Neural cell (in vitro differentiated cells): ENCODE data around the gene ABHD2. TPM values are rescaled to one million over a fixed set of nuclear protein-coding genes. Genes with fewer than 3 reads are reported as not detected.

Experiments used
- H2AFZ ChIP-seq: fragments of 200-600, 300-800 bp; sonication (generic), shearing (Covaris generic); 2 replicates; pipeline ENCODE4 v1.6.0; 2014; ENCODE audit warnings: low read depth, mild to moderate bottlenecking, antibody characterized with exemption, low read length, moderate library complexity
- H3F3A ChIP-seq: fragments of 200-600 bp; shearing (Covaris generic); 2 replicates; pipeline ENCODE4 v1.6.1; 2016; ENCODE audit warnings: mild to moderate bottlenecking, moderate library complexity, mixed read lengths, antibody characterized with exemption, low read length; ENCODE audit not compliant: insufficient read depth, poor library complexity, severe bottlenecking
- H3K27ac ChIP-seq: fragments of 200-600, 300-800 bp; sonication (generic), shearing (Covaris generic); 2 replicates; pipeline ENCODE4 v1.5.1; 2014; ENCODE audit warnings: mild to moderate bottlenecking, low read length, moderate library complexity
- H3K27me3 ChIP-seq: fragments of 300-800, 200-600 bp; sonication (generic), shearing (Covaris generic); 2 replicates; pipeline ENCODE4 v1.6.0; 2014; ENCODE audit warnings: mild to moderate bottlenecking, low read depth, low read length, moderate library complexity; ENCODE audit not compliant: insufficient read depth
- H3K36me3 ChIP-seq: fragments of 300-800, 200-600 bp; sonication (generic), shearing (Covaris generic); 2 replicates; pipeline ENCODE4 v1.5.1; 2014; ENCODE audit warnings: mild to moderate bottlenecking, antibody characterized with exemption, low read length, moderate library complexity; ENCODE audit not compliant: insufficient read depth
- H3K4me2 ChIP-seq: fragments of 300-800, 200-600 bp; sonication (generic), shearing (Covaris generic); 2 replicates; pipeline ENCODE4 v1.6.0; 2014; ENCODE audit warnings: mild to moderate bottlenecking, low read length
- H3K4me3 ChIP-seq: fragments of 300-800, 200-600 bp; sonication (generic), shearing (Covaris generic); 2 replicates; pipeline ENCODE4 v1.5.1; 2014; ENCODE audit warnings: mild to moderate bottlenecking, low read length, moderate library complexity
- H3K79me2 ChIP-seq: fragments of 200-600 bp; shearing (Covaris generic); replicated peaks from 2 replicates; pipeline ENCODE4 v1.6.0; 2014; ENCODE audit warnings: mild to moderate bottlenecking, low read length, moderate library complexity; ENCODE audit not compliant: insufficient read depth
- H3K9ac ChIP-seq: fragments of 300-800, 200-600 bp; sonication (generic), shearing (Covaris generic); 2 replicates; pipeline ENCODE4 v1.6.1; 2016; ENCODE audit warnings: mild to moderate bottlenecking, low read length, mixed read lengths
- H3K9me2 ChIP-seq: fragments of 200-600 bp; shearing (Covaris generic); 2 replicates; pipeline ENCODE4 v1.6.1; 2016; ENCODE audit warnings: mild to moderate bottlenecking, low read length, mixed read lengths; ENCODE audit not compliant: insufficient read depth
- H3K9me3 ChIP-seq: fragments of 200-600, 300-800 bp; sonication (generic), shearing (Covaris generic); 2 replicates; pipeline ENCODE4 v1.6.1; 2016; ENCODE audit warnings: mild to moderate bottlenecking, mixed run types, low read length, moderate library complexity, mixed read lengths
- H4K20me1 ChIP-seq: fragments of 200-600 bp; shearing (Covaris generic); 2 replicates; pipeline ENCODE4 v1.6.1; 2016; ENCODE audit warnings: mild to moderate bottlenecking, mixed run types; ENCODE audit not compliant: insufficient read depth
- EP300 ChIP-seq: fragments of 450-650 bp; conservative IDR thresholded peaks from 2 replicates; pipeline ENCODE4 v1.6.1; 2014; ENCODE audit warnings: antibody characterized with exemption, mild to moderate bottlenecking, moderate library complexity; ENCODE audit not compliant: poor library complexity, severe bottlenecking
- EZH2 ChIP-seq: fragments of 200-600, 300-800 bp; shearing (Covaris generic), sonication (generic); IDR thresholded peaks from 2 replicates; pipeline ENCODE4 v1.6.1; 2014; ENCODE audit warnings: antibody characterized with exemption, low read length, borderline replicate concordance, mild to moderate bottlenecking; ENCODE audit not compliant: insufficient read depth, poor library complexity, severe bottlenecking
- MXI1 ChIP-seq: fragments of 450-650 bp; conservative IDR thresholded peaks from 2 replicates; pipeline ENCODE4 v1.6.1; 2014; ENCODE audit warnings: antibody characterized with exemption, mild to moderate bottlenecking; ENCODE audit not compliant: poor library complexity, severe bottlenecking
- POLR2AphosphoS5 ChIP-seq: IDR thresholded peaks from 2 replicates; pipeline ENCODE4 v1.6.1; 2012
- RAD21 ChIP-seq: fragments of 450-650 bp; conservative IDR thresholded peaks from 2 replicates; pipeline ENCODE4 v1.6.1; 2014; ENCODE audit warnings: antibody characterized with exemption, mild to moderate bottlenecking, moderate library complexity
- SMC3 ChIP-seq: fragments of 450-650 bp; conservative IDR thresholded peaks from 2 replicates; pipeline ENCODE4 v1.6.1; 2014; ENCODE audit warnings: antibody characterized with exemption, mild to moderate bottlenecking, moderate library complexity; ENCODE audit not compliant: poor library complexity
- TAF1 ChIP-seq: IDR thresholded peaks from 2 replicates; pipeline ENCODE4 v1.6.1; 2012; ENCODE audit warnings: low read depth
- polyA plus RNA-seq: library from polyadenylated mRNA; depleted of rRNA; stranded (reverse); fragments of >200 nt; gene quantifications from 2 replicates; pipeline ENCODE4 v1.2.3, GENCODE V29; 2014
- TF ChIP-seq, protein P1 (sequence below): fragments of 450-650 bp; IDR thresholded peaks from 2 replicates; pipeline ENCODE4 v1.5.1; 2014; ENCODE audit warnings: antibody characterized with exemption, mild to moderate bottlenecking, moderate library complexity; ENCODE audit not compliant: poor library complexity, severe bottlenecking
- TF ChIP-seq, protein P2 (sequence below): IDR thresholded peaks from 2 replicates; pipeline ENCODE4 v1.6.1; 2012; ENCODE audit warnings: borderline replicate concordance

ABHD2 gene
- polyA plus RNA-seq, 1 donor from 2014 or later = 19.0 TPM

DNA sequence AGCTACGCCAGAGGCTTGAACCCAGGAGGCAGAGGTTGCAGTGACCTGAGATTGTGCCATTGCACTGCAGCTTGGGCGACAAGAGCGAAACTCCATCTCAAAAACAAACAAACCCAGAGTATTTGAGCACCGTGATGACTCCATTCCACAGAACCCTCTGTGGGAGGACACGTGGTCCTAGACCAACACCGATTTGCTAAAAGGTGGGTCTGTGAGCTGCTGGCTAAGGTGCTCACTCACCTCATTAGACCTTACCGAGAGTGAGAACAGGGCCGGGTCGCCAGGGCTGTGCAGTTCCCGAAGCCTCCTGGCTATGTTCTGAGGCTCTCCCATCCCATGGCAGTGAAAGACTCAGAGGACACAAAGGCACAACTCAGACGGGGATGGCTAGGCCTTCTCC is 17.9 kb downstream of the ABHD2 start:
- Histone ChIP-seq H2AFZ (no peak overlapping the region), H4K20me1 (no peaks in the 10 kb centered on the region), H3K4me3 (no peak overlapping the region), H3K36me3 (no peaks in the 10 kb centered on the region), H3K4me2 (no peak overlapping the region), H3K27me3 (no peaks in the 10 kb centered on the region), H3K79me2 (no peaks in the 10 kb centered on the region), H3K9ac (no peak overlapping the region), H3K9me2 (no peaks in the 10 kb centered on the region), H3K27ac (no peak overlapping the region), H3K9me3 (no peaks in the 10 kb centered on the region), H3F3A (no peaks in the 10 kb centered on the region)
- no peak for TF ChIP-seq EZH2
- TF ChIP-seq, protein P1, sequence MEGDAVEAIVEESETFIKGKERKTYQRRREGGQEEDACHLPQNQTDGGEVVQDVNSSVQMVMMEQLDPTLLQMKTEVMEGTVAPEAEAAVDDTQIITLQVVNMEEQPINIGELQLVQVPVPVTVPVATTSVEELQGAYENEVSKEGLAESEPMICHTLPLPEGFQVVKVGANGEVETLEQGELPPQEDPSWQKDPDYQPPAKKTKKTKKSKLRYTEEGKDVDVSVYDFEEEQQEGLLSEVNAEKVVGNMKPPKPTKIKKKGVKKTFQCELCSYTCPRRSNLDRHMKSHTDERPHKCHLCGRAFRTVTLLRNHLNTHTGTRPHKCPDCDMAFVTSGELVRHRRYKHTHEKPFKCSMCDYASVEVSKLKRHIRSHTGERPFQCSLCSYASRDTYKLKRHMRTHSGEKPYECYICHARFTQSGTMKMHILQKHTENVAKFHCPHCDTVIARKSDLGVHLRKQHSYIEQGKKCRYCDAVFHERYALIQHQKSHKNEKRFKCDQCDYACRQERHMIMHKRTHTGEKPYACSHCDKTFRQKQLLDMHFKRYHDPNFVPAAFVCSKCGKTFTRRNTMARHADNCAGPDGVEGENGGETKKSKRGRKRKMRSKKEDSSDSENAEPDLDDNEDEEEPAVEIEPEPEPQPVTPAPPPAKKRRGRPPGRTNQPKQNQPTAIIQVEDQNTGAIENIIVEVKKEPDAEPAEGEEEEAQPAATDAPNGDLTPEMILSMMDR = no peak

DNA sequence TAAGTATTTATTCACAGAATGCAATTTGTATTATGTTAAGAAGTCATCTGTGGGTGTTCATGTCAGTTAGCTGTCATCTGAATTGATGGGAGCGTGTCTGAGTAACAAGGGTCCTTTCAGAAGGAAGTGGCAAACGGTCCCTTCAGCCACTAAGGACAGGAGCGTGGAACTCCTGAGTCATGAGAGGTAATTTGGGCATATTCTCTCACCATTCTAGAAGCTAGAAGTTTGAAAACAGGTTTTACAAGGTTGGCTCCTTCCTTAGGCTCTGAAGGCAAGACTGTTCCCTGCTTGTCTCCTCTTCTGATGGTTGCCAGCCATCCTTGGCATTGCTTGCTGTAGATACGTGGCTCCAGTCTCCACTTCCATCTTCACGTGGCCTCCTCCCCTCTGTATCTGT is 19.7 kb downstream of the ABHD2 start:
- Histone ChIP-seq H3K4me3 (no peak overlapping the region), H3F3A (no peaks in the 10 kb centered on the region), H3K9me3 (no peaks in the 10 kb centered on the region), H3K9ac (no peak overlapping the region), H3K9me2 (no peaks in the 10 kb centered on the region), H3K4me2 (no peak overlapping the region), H3K27ac (no peak overlapping the region), H3K27me3 (no peaks in the 10 kb centered on the region), H3K79me2 (no peaks in the 10 kb centered on the region), H2AFZ (no peak overlapping the region), H4K20me1 (no peaks in the 10 kb centered on the region), H3K36me3 (no peaks in the 10 kb centered on the region)
- TF ChIP-seq RAD21 = no peak

DNA sequence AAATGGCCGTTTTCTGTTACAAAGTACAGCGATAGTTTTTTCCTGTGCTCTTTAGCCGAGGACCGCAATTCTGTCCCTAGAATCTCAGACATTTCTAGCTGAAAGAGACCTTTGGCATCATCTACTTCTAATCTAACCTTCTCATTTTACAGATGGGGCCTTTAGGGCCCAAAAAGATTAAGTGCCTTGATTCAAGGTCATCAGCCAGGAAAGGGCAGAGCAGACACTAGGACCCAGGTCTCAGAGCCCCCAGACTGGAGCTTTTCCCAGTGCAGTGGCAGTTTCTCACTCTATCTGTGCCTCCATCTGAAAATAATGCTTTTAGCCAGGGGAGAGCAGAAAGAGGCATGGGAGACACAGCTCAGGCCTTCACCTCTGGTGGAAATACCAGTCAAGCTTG is 20.6 kb downstream of the ABHD2 start:
- Histone ChIP-seq H3K9me2 (no peaks in the 10 kb centered on the region), H4K20me1 (no peaks in the 10 kb centered on the region), H3K79me2 (no peaks in the 10 kb centered on the region), H3K4me2 (no peak overlapping the region), H3K36me3 (no peaks in the 10 kb centered on the region), H3K27ac (no peak overlapping the region), H2AFZ (no peak overlapping the region), H3K27me3 (no peaks in the 10 kb centered on the region), H3K9me3 (no peaks in the 10 kb centered on the region), H3F3A (no peaks in the 10 kb centered on the region), H3K9ac (no peak overlapping the region), H3K4me3 (no peak overlapping the region)
- TF ChIP-seq, protein P1 = no peak
- no peak for TF ChIP-seq EZH2
- no peak for TF ChIP-seq RAD21
- TF ChIP-seq MXI1 = no peak
- TF ChIP-seq TAF1 = no peak
- TF ChIP-seq EP300 = no peak
- TF ChIP-seq, protein P2, sequence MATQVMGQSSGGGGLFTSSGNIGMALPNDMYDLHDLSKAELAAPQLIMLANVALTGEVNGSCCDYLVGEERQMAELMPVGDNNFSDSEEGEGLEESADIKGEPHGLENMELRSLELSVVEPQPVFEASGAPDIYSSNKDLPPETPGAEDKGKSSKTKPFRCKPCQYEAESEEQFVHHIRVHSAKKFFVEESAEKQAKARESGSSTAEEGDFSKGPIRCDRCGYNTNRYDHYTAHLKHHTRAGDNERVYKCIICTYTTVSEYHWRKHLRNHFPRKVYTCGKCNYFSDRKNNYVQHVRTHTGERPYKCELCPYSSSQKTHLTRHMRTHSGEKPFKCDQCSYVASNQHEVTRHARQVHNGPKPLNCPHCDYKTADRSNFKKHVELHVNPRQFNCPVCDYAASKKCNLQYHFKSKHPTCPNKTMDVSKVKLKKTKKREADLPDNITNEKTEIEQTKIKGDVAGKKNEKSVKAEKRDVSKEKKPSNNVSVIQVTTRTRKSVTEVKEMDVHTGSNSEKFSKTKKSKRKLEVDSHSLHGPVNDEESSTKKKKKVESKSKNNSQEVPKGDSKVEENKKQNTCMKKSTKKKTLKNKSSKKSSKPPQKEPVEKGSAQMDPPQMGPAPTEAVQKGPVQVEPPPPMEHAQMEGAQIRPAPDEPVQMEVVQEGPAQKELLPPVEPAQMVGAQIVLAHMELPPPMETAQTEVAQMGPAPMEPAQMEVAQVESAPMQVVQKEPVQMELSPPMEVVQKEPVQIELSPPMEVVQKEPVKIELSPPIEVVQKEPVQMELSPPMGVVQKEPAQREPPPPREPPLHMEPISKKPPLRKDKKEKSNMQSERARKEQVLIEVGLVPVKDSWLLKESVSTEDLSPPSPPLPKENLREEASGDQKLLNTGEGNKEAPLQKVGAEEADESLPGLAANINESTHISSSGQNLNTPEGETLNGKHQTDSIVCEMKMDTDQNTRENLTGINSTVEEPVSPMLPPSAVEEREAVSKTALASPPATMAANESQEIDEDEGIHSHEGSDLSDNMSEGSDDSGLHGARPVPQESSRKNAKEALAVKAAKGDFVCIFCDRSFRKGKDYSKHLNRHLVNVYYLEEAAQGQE = no peak
- no peak for TF ChIP-seq POLR2AphosphoS5
- TF ChIP-seq SMC3 = no peak
